Right ventricle myocardium superior (tissue), 1 donor: ENCODE data around the gene AP2A2. TPM values are rescaled to one million over a fixed set of nuclear protein-coding genes. Genes with fewer than 3 reads are reported as not detected.

Source experiments
- ATAC-seq: fragments of 200-7000 bp; cut with Tn5 transposase; one replicate; pipeline ENCODE4 v1.9.1; 2020; ENCODE audit warnings: mild to moderate bottlenecking; ENCODE audit not compliant: poor library complexity
- DNase-seq: peaks from one replicate; pipeline ENCODE4 v3.0.0-alpha.2; 2020
- intact Hi-C: fragments of 100-400 bp; cut with DNase I; formaldehyde crosslinking; loops from one replicate; pipeline ENCODE4 v1.11.2; 2022
- total RNA-seq: library from RNA; stranded (reverse); fragmentation: NEBNext Ultra II Directional; extraction: Animal tissue kit (Norgen Biotek cat#: 25700); gene quantifications from one replicate; pipeline ENCODE4 v1.2.1, GENCODE V29; 2021
- donor health status: DM: no; HTN: yes; CAD: no; lungs with severe emphysema.

The AP2A2 gene
- total RNA-seq, 1 donor from 2014 or later, result 53.5 TPM

- intact Hi-C loops, result no loop called here
- DNase-seq (no peak), ATAC-seq (no peak)
Observed at GRCh38 chr11:897253-898142, 28.2 kb upstream of the AP2A2 start.

- intact Hi-C loops, result no loop called here
- ATAC-seq (no peak), DNase-seq (no peak)
Observed at GRCh38 chr11:898143-898511, 27.5 kb upstream of the AP2A2 start.

- intact Hi-C loops, result no loop called here
- DNase-seq (no peak), ATAC-seq (peak; percentile 48)
Observed at GRCh38 chr11:898540-899190, 27.0 kb upstream of the AP2A2 start.

- DNase-seq (no peak), ATAC-seq (no peak)
- intact Hi-C loops, result no loop called here
Observed at GRCh38 chr11:899724-900123, 25.9 kb upstream of the AP2A2 start.

- DNase-seq, result no peak
- ATAC-seq, result no peak
- intact Hi-C loops, result no loop called here
Observed at GRCh38 chr11:900545-900944, 25.1 kb upstream of the AP2A2 start.

- no peak for ATAC-seq
- intact Hi-C loops, result no loop called here
- no peak for DNase-seq
Observed at GRCh38 chr11:901452-902061, 24.1 kb upstream of the AP2A2 start.

- intact Hi-C loops, result no loop called here
- ATAC-seq (no peak), DNase-seq (no peak)
Observed at GRCh38 chr11:904380-904779, 21.3 kb upstream of the AP2A2 start.

- ATAC-seq (no peak), DNase-seq (no peak)
- intact Hi-C loops, result no loop called here
Observed at GRCh38 chr11:905952-906351, 19.7 kb upstream of the AP2A2 start.

GRCh38 chr11:907668-908067, 18.0 kb upstream of the AP2A2 start:
- DNase-seq, result no peak
- no peak for ATAC-seq
- intact Hi-C loops, result no loop called here

- DNase-seq, result no peak
- intact Hi-C loops, result no loop called here
- no peak for ATAC-seq
Observed at GRCh38 chr11:908273-908672, 17.4 kb upstream of the AP2A2 start.

GRCh38 chr11:909406-909805, 16.3 kb upstream of the AP2A2 start:
- intact Hi-C loops, result no loop called here
- DNase-seq (no peak), ATAC-seq (no peak)

- intact Hi-C loops, result no loop called here
- DNase-seq, result no peak
Observed at GRCh38 chr11:910044-910588, 15.6 kb upstream of the AP2A2 start.

GRCh38 chr11:910589-911030, 15.1 kb upstream of the AP2A2 start, which contains the start of gene CHID1:
Gene CHID1 (minus strand): TSS chr11:910810. CDS start chr11:904816, 5,994 bp downstream.
- intact Hi-C loops, result no loop called here
- ATAC-seq (peak; percentile 95), DNase-seq (peak; percentile 93)

More at GRCh38 chr11:910044-910588, 15.6 kb upstream of the AP2A2 start:
- ATAC-seq, result no peak

- DNase-seq (peak; percentile 63), ATAC-seq (peak; percentile 34)
- intact Hi-C loops, result no loop called here
Observed at GRCh38 chr11:911031-911889, 14.4 kb upstream of the AP2A2 start.

- intact Hi-C loops, result no loop called here
- no peak for DNase-seq
- no peak for ATAC-seq
Observed at GRCh38 chr11:911890-912219, 13.8 kb upstream of the AP2A2 start.

GRCh38 chr11:912266-912665, 13.4 kb upstream of the AP2A2 start:
- no peak for ATAC-seq
- DNase-seq, result no peak
- intact Hi-C loops, result no loop called here

- intact Hi-C loops, result no loop called here
- ATAC-seq (no peak), DNase-seq (no peak)
Observed at GRCh38 chr11:913043-913442, 12.6 kb upstream of the AP2A2 start.

- intact Hi-C loops, result no loop called here
- DNase-seq (no peak), ATAC-seq (no peak)
Observed at GRCh38 chr11:914204-914603, 11.5 kb upstream of the AP2A2 start.
